NCI-H345 (cell line): Measurements from ENCODE around the gene PEX7.
A peak's percentile ranks its signal among the peaks of the same experiment; 100 is the strongest.
"Not testable (repeated sequence)": the region's sequence is repeated elsewhere in the genome, so short reads cannot be mapped to it uniquely, and the experiment has no call there.

Source experiments
- DNase-seq: peaks from one replicate; lab custom pipeline; 2025; lab: John Stamatoyannopoulos, UW

The PEX7 gene

DNA sequence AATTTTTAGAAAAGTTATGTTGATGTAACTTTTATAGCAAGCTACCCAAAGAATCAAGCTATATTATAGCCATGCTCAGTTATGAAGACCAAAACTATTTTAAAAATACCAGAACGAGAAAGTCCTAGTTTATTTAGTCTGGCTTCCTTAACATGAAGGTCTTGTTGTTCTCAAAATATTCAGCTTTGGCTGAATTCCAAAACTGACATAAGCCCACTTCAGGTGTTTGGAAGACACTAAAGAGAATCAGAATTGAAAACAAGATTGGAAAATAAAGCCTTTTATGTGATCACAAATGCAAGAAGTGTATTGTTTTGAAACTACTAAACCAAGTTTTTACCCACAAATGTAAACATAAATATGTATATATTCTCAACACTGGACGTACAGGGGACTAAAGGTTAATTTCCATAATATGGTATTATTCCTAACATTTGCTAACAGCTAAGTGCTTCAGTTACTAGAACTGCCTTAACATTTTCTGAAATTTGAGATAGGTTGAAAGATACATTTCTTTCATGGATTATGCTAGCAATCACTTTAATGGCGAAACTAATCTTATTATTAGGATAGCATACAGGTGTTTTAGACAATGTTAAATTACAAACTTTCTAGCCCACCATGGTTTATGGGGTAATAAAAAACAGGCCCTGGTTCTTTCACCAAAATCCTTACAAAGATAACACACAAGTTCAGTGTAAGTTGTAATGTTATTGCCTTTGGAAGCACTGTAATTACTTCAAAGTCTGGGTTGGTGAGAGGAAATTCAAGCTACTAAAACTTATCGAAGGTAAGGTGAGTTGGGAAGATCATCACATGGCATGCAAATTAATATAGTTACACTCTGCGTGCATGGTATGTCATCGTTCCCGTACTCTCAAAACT lies 31.7 kb upstream of the PEX7 start:
- DNase-seq: peak; percentile 38

GRCh38 chr6:136791296-136792094 lies 30.9 kb upstream of the PEX7 start:
- peak; percentile 70 for DNase-seq

DNA sequence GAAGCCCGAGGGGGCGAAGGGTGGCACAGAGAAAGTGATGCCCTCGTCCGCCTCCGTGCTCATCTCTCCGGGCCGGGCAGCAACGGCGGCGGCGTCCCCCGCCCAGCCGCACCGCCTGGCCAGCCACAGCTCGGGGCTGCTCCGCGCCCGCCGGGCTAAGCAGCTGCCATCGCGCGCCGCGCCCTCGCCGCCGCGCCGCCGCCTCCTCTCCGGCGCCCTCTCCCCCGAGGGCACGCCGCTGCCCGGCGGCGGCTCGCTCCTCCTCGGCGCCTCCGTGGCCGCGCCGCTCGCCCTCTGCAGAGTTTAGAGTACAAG lies 30.3 kb upstream of the PEX7 start:
- DNase-seq: no peak

DNA sequence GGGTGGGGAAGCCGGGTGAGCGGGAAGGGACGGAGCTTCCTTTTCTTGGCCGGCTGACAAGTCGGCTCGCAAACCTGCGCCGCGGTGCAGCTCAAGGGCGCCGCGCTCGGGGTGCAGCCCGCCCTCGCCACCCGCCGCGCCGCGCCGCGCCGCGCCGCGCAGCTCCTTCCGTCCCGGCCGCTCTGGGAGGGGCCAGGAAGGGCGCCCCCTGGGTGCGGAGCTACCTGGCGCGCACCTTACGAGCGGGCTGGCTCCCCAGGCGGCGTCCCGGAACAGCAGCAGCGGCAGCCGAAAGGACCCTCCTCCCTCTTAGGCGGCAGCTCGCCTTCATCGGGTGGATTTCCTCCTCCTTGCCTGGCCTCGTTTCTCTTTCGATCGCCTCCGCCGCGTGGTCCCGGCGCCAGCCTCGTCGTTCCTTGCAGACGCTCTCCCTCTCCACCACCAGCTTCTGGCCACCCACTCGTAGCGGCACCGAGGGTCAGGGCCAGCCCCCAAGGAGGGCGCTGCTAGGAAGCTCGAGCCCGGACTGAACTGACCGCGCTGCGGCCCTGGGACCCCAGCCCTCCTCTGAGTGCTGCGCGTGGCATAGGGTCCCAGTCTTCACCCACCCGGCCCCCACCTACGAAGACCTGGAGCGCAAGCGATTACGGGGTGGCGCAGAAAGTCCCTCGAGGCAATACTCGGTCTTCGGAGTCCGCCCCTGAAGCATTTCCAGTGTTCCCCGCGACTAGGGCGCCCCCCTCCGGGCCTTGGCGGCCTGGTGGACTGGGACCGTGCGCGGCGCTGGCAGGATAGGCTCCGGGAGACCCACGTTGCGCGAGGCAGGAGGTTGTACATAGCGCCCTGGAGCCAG lies 29.8 kb upstream of the PEX7 start, which contains the start of gene MAP3K5:
MAP3K5 (minus strand) TSS at position 68 of the 853 bp plus-strand sequence. CDS start 320 bp downstream, outside the sequence.
- peak; percentile 88 for DNase-seq

DNA sequence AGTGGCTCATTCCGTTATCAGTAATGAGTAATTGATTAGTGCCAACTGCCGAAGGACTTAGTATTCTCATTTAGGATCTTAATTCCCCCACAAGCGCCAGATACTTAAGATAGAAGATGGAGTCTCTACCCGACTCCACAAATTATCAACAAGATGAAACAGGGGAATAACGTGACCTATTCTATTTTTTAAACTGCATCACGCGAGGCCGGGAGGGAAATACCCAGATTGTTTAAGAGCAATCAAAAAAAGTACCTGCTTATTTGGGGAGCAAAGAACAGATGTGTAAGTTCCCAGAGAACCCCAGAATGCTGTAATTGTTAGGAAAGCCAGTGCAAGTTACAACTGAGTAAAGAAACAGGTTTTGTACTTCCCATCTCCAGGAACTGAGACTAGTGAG lies 29.0 kb upstream of the PEX7 start:
- no peak for DNase-seq

GRCh38 chr6:136795386-136795785 lies 27.0 kb upstream of the PEX7 start:
- DNase-seq: no peak

- DNase-seq: no peak
Observed at GRCh38 chr6:136795996-136796395, 26.4 kb upstream of the PEX7 start.

- DNase-seq: no peak
Observed at GRCh38 chr6:136798044-136798443, 24.3 kb upstream of the PEX7 start.

DNA sequence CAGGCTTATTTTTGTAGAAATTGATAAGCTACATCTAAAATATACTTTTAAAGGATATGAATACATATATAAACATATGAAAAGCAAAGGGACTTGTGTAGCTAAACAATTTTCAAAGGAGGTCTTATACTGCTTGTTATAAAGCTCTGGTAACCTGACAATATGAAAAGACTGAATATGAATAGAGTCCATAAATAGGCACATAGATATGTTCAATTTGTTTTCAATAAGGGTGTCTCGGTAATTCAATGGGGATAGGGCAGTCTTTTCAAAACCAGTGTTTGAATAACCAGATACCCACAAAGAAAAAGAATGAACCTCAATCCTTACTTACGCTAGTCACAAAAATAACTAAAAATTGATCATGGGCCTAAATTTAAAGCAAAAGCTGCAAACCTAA lies 20.8 kb upstream of the PEX7 start:
- no peak for DNase-seq

DNA sequence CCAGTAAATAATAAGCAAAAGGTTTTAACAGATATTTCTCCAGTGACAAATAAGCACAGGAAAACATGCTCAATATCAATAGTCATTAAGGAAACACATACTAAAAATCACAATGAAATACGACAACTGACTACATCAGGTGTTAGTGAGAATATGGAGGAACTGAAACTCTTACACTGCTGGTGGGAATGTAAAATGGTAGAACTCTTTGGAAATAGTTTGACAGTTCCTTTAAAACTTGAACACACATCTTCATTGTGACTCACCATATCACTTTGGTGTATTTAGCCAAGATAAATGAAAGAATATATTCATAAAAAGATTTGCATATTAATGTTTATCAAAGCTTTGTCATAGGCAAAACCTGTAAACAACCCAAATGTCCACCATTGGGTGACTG lies 18.8 kb upstream of the PEX7 start:
- no peak for DNase-seq

DNA sequence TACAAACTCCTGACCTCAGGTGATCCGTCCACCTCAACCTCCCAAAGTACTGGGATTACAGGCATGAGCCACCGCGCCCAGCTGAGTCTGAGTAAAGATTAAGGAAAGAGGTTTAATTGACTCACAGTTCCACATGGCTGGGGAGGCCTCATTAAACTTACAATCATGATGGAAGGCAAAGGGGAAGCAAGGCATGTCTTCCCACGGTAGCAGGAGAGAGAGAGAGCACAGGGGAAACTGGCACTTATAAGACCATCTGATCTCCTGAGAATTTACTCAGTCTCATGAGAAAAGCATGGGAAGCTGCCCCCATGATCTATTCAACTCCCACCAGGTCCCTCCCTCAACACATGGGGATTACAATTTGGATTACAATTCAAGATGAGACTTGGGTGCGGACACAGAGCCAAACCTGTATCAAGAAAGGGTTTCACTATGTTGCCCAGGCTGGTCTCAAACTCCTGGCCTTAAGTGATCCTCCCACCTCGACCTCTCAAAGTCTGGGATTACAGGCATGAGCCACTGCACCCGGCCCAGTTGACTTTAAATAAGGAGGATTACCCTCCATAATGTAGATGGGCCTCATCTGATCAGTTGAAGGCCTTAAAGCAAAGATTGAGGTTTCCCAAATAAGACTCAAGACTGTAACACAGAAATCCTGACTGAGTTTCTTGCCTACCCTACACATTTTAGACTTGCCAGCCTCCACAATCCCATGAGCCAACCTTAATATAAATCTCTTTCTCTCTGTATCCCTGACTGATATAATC lies 13.1 kb upstream of the PEX7 start:
- no peak for DNase-seq

DNA sequence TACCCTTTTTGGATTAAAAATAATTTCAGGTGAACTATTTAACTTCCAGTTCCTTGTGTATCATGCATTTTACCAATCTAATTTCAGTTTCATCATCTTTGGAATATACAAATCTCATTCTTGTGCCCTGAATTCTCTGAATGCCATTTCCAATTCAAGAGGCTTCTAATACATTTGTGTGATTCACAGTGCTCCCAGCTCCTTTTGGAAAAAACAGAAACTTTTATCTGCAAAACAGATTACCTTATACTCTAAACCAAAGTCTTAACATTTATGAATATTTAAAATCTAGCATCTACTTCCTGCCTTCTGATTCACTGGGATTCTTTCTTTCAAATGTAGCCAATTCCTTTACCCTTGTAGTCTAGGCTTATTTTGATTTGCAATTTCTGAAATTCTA lies 11.1 kb upstream of the PEX7 start:
- DNase-seq: no peak

GRCh38 chr6:136812174-136812573 lies 10.2 kb upstream of the PEX7 start:
- DNase-seq: no peak

DNA sequence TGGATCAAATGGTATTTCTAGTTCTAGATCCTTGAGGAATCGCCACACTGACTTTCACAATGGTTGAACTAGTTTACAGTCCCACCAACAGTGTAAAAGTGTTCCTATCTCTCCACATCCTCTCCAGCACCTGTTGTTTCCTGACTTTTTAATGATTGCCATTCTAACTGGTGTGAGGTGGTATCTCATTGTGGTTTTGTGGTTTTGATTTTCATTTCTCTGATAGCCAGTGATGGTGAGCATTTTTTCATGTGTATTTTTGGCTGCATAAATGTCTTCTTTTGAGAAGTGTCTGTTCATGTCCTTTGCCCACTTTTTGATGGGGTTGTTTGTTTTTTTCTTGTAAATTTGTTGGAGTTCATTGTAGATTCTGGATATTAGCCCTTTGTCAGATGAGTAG lies 6.8 kb upstream of the PEX7 start:
- DNase-seq: not testable (repeated sequence)

GRCh38 chr6:136816656-136817055 lies 5.7 kb upstream of the PEX7 start:
- no peak for DNase-seq

DNA sequence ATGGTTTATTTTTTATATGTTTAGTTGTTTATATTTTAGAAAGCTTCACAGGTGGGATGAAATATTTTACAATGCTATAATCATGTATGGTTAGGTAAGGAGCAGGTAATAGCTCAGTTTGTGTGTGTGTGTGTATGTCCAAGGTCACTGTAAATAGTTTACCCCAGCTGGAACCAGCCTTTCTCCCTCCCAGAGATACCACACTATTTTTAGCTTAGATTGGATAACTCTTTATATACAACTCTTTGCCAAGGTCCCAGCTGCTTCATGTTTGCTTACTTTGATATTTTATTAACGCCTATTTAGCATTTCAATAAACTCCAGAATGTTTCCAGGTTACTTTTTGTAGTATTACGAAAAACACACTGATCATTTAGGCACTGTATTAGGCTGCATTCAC lies 1.8 kb upstream of the PEX7 start:
- no peak for DNase-seq

DNA sequence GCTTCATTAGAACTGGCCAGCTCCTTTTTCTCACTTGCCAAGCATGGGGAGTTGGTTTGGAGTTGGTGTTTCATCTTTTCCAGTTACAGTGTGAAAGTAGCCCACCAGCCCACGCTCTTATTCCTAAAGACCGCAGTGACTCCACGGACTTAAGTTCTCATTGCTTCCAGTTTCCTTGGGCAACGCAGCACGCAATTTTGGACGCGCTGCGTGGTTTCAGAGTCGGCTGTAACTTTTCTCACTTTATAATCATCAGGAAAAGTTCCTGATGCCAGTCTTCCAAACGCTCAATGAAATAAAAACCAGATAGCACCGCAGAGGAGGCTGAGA lies 381 bp upstream of the PEX7 start:
- DNase-seq: peak; percentile 50

GRCh38 chr6:136823128-136823660 lies 802 bp downstream of the PEX7 start:
- no peak for DNase-seq

DNA sequence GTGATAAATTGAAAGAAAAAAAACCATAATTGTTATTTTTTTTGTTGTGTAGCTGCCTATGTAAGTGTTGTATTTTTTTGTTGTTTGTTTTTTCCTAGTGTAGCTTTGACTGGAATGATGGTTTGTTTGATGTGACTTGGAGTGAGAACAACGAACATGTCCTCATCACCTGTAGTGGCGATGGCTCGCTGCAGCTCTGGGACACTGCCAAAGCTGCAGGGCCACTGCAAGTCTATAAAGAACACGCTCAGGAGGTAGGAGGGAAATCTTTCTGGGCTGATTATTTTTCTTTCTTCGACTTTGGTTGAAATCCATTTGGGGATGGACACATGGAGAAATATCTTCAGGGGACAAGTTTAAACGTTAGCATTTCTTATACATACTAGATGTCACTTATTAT lies 3.8 kb downstream of the PEX7 start:
- DNase-seq: no peak

DNA sequence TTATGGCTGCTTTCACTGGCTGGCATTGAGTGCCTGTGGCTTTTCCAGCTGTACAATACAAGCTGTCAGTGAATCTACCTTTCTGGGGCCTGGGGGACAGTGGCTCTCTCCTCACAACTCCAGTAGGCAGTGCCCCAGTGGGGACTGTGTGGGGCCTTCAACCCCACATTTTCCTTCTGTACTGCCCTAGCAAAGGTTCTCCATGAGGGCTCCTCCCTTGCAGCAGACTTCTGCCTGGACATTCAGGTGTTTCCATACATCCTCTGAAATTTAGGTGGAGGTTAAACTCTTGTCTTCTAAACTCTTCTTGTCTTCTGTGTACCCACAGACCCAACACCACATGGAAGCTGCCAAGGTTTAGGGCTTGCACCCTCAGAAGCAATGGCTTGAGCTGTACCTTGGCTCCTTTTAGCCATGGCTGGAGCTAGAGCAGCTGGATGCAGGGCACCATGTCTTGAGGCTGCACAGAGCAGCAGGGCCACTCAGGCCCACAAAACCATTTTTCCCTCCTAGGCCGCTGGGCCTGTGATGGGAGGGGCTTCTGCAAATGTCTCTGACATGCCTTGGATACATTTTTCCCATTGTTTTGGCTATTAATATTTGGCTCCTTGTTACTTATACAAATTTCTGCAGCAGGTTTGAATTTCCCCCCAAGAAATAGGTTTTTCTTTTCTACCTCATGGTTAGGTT lies 9.6 kb downstream of the PEX7 start:
- DNase-seq: no peak
